Left colon (tissue), 2 donors: ENCODE measurements around the gene HNRNPLL. TPM values are rescaled to one million over a fixed set of nuclear protein-coding genes. Genes with fewer than 3 reads are reported as not detected.

Experiments
- ATAC-seq: fragments of 200-7000 bp; cut with Tn5 transposase; one replicate; pipeline ENCODE4 v1.9.1; 2020; ENCODE audit warnings: mild to moderate bottlenecking, moderate library complexity
- DNase-seq, 2 donors: peaks; one replicate each; pipeline ENCODE4 v3.0.0-alpha.2; 2020
- intact Hi-C, 2 donors: fragments of 100-400 bp; cut with DNase I in 1 of 2; cut with micrococcal nuclease in 1 of 2; formaldehyde crosslinking; loops; one replicate each; pipeline versions ENCODE4 v1.11.2 to v1.14.0; 2022; cut with DNase I, micrococcal nuclease
- total RNA-seq, 2 donors: library from RNA; stranded (reverse); fragmentation: NEBNext Ultra II Directional; extraction: Animal tissue kit (Norgen Biotek cat#: 25700); gene quantifications; one replicate each; pipeline ENCODE4 v1.2.1, GENCODE V29; 2021
- donor health status: DM: no; HTN: no; CAD: no.
- donor health status: DM: yes; HTN: yes; CAD: no.

HNRNPLL gene
- total RNA-seq, 2 donors from 2014 or later: 43.3 to 45.8 TPM

DNA sequence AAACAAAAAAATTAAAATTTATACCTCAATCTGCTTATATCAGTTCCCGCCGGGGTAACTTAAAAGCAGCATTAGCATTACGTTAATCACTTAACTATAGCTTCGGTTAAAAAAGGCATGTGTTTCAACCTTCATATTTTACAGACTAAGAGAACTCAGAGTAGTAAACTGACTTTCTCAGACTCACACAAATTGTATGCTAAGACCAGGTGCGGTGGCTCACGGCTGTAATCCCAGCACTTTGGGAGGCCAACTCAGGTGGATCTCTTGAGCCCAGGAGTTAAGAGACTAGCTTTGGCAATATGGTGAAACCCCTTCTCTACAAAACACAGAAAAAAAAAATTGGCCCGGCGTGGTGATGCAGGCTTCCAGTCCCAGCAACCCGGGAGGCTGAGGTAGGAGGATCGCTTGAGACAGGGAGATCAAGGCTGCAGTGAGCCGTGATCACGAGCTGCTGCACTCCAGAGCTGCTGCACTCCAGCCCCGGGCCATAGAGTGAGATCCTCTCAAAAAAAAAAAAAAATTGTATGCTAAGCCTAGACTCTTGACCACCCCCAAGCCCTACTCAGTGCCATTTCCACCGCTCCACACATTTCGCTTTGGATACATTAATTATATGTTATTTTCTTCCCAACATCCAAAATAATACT is 2.4 kb downstream of the HNRNPLL start:
- ATAC-seq (no peak), DNase-seq (peak in 1 of 2 donors; percentile 29)
- intact Hi-C loops: loop anchor here in 1 of 2 donors (5.0 kb wide), 1 partner anchor 67 kb away; the partner anchor contains the start of gene GALM

GRCh38 chr2:38599706-38600105 is 3.0 kb downstream of the HNRNPLL start:
- ATAC-seq: no peak
- no peak for DNase-seq
- intact Hi-C loops: loop anchor here in 1 of 2 donors (5.0 kb wide), 1 partner anchor 68 kb away; the partner anchor contains the start of gene GALM

DNA sequence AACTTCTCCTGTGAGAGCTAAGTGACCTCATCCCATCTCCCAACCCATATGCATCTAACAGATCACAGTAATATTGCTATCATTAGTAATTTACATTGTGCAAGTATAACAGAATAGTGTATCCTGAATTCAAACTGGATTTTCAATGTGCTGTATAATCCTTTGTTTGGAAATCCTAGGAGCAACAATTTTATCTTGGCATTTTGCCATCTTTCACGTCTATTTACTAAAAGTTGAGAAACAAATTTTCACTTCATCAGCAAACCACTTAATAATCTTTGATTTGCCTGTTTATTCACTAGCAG is 3.8 kb downstream of the HNRNPLL start:
- intact Hi-C loops: no loop called here
- no peak for DNase-seq
- no peak for ATAC-seq

DNA sequence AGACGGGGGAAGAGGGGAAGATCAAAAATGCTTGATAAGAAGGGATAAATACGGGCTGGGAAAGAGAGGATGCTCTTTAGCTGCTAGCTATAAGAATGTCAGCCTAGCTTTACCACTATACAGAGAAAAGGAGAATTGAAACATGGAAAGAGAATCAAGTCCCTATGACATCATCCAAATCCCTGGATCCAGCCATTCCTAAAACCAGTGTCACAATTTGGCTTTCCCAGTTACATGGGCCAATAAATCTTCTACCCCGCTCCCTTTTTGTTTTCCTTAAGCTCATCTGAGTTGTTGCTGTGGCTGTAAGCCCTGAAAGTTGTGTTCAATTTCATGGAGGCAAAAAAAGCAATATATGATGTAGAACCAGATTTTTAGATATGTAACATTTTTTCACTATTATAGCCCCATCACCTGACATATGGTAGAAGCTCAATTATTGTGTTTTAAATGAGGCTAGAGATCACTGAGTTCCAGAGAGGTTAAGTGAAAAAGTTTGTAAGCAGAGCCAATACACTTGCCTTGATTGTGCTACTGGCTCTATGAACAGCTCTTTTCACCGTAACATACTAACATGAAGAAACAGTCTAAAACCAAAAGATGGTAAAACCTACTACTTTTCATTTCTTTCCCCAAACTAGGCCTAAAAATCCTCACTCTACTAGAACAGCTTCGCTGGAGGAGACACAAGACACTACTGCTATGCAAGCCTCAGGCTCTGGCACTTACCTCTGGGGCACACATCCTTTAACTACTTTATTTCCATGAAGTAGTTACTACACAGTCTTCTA is 4.3 kb downstream of the HNRNPLL start:
- no peak for ATAC-seq
- DNase-seq: no peak
- intact Hi-C loops: no loop called here

GRCh38 chr2:38597115-38597514 is 5.6 kb downstream of the HNRNPLL start:
- intact Hi-C loops: no loop called here
- ATAC-seq (no peak), DNase-seq (no peak)

- DNase-seq: no peak
- ATAC-seq: no peak
- intact Hi-C loops: no loop called here
These were observed 6.5 kb downstream of the HNRNPLL start for GRCh38 chr2:38596229-38596628.

DNA sequence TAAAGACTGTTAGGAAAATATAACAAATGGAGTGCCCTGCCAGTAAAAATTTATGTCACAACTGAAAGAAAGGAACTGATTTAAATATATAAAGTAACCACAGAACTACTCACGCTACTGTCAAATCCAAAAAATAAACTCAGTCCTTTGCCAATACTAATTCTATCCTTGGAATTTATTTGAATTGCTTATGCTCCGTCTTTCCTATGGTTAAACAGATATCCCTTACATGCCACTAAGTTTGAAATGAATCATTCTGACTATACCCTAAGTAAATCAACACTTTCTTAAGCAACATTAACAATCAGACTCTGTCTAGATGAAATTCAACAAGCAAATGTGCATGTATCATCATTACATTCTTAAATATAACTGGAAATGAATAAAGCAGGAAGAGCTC is 9.8 kb downstream of the HNRNPLL start:
- intact Hi-C loops: no loop called here
- ATAC-seq: no peak
- no peak for DNase-seq

- intact Hi-C loops: no loop called here
- ATAC-seq (no peak), DNase-seq (no peak)
These were observed 11.6 kb downstream of the HNRNPLL start for GRCh38 chr2:38591152-38591551.

GRCh38 chr2:38590053-38590452 is 12.7 kb downstream of the HNRNPLL start:
- no peak for DNase-seq
- intact Hi-C loops: no loop called here
- ATAC-seq: no peak

DNA sequence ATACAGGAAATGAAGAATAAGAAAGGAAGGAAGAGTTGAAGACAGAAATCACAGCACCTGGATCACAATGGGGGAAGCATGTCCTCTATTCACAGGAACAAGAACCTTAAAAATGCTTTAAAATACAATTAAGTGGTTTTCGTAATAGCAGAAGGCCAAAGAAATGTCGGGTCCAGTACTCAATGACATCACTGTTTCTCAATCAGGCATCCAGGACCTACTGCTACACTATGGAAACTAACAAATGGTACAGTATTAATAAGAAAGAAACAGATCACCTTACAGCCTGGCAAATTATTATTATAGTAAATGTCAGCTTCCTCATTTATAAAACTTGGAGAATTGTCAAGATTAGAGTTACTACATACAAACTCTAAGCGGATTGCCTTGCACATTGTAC is 15.8 kb downstream of the HNRNPLL start:
- no peak for DNase-seq
- no peak for ATAC-seq
- intact Hi-C loops: no loop called here

DNA sequence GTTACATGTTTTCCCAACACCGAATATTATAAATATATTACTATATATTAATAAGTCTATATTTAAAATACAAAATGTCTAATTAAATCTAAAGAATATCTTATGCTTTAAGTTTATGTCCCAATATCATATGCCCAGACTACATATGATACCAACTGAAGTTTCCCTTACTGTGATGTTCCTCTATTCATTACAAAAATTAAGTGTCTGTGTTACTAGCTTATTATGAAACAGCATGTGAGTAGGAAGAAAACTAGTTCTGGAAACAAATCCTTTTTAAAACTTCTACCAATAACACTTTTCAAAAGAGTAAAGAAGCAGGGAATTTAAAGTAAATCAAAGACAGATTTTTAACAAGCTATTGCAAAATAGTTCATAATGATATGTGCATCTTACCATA is 17.8 kb downstream of the HNRNPLL start:
- intact Hi-C loops: loop anchor here in 1 of 2 donors (5.0 kb wide), 2 partner anchors 142 to 157 kb away; no protein-coding TSS in a partner anchor
- ATAC-seq (no peak), DNase-seq (no peak)

- no peak for ATAC-seq
- DNase-seq: no peak
- intact Hi-C loops: loop anchor here in 1 of 2 donors (5.0 kb wide), 2 partner anchors 143 to 158 kb away; no protein-coding TSS in a partner anchor
These were observed 18.7 kb downstream of the HNRNPLL start for GRCh38 chr2:38583994-38584393.

DNA sequence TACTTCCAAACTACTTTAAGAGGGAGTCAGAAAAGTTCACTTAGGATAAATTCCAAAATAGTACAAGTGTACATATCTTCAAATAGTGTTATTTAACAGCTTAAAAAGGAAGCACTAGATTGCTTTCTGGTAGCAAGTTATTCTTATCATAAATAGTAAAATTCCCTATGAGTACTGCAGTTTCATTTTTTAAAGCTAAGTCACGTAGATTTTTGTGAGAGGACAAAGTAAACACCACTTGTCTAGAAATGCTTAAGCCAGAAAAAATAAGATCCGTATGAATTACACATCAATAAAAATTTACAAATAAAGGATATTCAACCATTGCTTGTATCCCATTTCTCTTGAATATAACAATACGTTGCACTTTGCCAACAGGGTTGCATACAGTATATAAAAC is 19.2 kb downstream of the HNRNPLL start:
- intact Hi-C loops: loop anchor here in 1 of 2 donors (5.0 kb wide), 2 partner anchors 144 to 159 kb away; no protein-coding TSS in a partner anchor
- DNase-seq: no peak
- no peak for ATAC-seq

- DNase-seq (peak; percentile 29 to 38), ATAC-seq (peak; percentile 78)
- intact Hi-C loops: loop anchor here in 1 of 2 donors (5.0 kb wide), 2 partner anchors 146 to 161 kb away; no protein-coding TSS in a partner anchor
These were observed 21.3 kb downstream of the HNRNPLL start for GRCh38 chr2:38581193-38582147.

DNA sequence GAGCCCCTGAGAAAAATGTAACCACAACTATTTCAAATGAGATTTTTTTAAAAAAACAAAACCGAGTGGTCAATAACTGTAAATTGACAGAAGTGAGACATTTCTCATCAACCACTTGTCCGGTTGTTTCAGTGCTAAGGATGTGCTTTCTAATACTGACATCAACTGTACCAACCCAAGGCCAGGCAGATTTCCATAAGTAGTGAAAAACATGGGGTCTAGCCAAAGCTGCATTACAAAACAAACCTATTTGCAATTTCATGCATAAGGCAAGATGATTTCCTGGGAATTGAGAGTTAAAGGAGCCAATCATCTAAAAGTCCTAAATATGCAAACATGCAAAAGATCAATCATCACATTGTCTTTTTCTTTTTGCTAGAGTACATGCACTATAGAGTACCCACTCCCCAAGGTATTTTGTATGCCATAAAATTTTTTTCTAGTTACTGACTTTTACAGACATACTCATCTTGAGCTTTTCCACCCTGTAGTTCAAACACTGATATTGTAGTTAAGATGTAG is 22.6 kb downstream of the HNRNPLL start:
- intact Hi-C loops: loop anchor here in 1 of 2 donors (5.0 kb wide), 2 partner anchors 147 to 162 kb away; no protein-coding TSS in a partner anchor
- ATAC-seq: no peak

GRCh38 chr2:38578832-38579231 is 23.9 kb downstream of the HNRNPLL start:
- ATAC-seq (peak; percentile 95), DNase-seq (no peak)
- intact Hi-C loops: no loop called here

More for the DNA sequence above, 22.6 kb downstream of the HNRNPLL start:
- no peak for DNase-seq

- ATAC-seq (no peak), DNase-seq (no peak)
- intact Hi-C loops: no loop called here
These were observed 28.4 kb downstream of the HNRNPLL start for GRCh38 chr2:38574278-38574677.

DNA sequence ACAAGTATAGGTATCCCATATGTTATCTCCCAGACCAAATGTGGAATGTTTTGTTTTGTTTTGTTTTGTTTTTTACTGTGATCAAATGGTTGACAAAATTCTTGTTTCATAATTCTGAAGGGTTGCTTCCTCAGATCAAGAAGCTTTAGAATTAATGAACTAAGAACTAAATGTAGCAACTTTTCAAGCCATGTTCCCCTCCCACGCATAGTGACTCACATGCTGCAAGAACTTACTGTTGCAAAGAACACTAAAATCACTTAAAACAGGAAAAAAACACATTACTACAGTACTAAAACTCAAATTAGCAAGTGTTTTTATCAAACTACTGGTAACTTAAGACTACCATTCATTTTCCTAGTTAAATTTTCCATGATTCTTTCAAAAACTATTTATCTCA is 30.6 kb downstream of the HNRNPLL start:
- ATAC-seq: no peak
- no peak for DNase-seq
- intact Hi-C loops: no loop called here

DNA sequence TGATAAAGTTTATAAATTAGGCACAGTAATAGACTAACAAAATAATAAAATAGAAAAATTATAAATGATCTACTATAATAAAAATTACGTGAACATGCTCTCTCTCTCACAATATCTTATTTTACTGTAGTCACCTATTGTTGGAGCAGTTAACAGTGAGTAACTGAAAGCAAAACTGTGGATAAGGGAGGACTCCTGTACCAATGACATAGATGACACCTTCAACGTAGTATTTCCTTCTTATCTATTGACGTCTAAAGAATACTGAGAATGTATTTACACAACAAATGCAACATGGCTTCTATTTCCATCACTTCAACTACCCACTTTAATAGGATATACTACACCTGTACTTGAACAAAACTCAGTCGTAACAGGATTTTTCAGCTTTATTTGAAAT is 31.5 kb downstream of the HNRNPLL start:
- ATAC-seq (no peak), DNase-seq (no peak)
- intact Hi-C loops: no loop called here
